HG03025 (cell line): ENCODE results near the gene PRKCD.

Source experiments
- ATAC-seq: cut with Tn5 transposase; IDR thresholded peaks from one replicate; pipeline ENCODE4 v1.9.1; 2021; ENCODE audit warnings: mild to moderate bottlenecking, moderate library complexity; ENCODE audit not compliant: unreplicated experiment, low FRiP score

The PRKCD gene

GRCh38 chr3:53169045-53169831 lies 8.2 kb downstream of the PRKCD start:
- ATAC-seq: no peak

DNA sequence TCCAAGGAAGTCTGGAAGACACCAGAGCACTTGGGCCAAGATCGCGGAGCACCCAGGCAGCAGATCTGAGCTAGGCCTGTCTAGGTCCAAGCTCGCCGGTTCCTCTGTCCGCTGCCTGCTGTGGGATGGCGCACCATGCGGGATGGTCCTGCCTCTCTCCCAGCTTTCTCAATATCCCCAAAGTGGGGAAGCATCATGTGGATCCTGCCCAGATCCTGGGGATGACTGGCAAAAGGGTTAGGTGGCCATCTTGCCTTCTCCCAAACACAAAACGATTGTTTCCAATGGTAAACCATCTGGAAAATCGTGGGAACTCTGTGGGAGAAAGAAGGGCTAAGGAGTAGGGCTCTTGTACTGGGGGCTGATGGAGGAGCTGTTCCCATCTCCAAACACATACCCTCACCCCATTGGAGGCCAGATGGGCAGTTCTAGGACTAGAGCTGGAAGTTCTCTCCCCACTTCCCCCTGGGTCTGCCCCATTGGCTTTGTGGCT lies 8.9 kb downstream of the PRKCD start:
- ATAC-seq: no peak

DNA sequence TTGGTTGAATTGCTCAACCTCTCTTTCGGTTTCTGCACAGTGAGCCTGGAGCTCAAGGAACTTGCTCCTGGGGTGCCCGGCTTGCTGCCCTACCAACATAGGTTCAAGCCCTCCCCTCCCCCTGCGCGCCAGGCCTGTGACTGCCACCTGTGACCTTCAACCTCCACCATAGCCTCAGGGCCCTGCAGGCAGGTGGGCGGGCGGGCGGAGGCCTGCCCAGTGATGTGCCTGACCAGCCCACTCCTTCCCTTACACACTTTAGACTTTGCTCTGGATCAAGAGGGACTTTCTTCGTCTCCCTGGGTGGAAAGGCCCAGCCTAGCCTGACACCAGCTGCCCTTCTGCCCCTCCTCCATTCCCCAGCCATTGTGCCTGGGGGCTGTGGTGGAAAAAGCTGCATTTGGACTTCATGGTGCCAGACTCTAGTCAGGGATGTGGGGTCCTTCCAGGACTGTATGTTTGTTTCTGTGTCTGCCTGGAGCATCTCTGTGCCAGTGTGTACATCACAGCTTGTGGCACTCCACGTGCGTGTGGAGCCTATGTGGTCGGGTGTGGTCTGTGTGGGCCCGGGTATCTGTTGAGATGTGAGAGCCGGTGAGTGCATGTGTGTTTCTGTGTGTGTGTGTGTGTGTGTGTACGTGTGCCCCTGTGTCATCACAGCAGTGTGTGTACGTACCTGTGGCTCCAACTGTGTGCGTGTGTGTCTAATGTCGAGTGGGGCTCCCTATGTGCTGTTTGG lies 9.5 kb downstream of the PRKCD start:
- ATAC-seq: no peak

DNA sequence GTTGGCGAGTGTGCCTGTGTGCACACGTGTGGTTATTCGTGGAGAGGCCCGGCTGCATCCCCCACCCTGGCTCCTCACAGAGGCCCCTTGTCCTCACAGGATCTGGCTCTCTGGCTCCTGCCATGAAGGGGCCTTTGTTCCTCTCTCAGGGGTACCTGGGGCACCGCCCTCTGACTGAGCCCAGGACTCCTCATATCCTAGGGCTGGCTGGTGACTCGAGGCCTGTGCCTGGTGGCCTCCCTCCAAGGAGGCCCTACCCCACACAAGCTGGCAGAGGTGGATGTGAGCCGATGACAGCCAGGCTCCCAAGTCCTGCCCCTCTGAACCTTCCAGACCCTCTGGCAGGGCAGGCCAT lies 10.0 kb downstream of the PRKCD start:
- ATAC-seq: no peak

GRCh38 chr3:53171827-53172505 lies 11.0 kb downstream of the PRKCD start:
- ATAC-seq: no peak

DNA sequence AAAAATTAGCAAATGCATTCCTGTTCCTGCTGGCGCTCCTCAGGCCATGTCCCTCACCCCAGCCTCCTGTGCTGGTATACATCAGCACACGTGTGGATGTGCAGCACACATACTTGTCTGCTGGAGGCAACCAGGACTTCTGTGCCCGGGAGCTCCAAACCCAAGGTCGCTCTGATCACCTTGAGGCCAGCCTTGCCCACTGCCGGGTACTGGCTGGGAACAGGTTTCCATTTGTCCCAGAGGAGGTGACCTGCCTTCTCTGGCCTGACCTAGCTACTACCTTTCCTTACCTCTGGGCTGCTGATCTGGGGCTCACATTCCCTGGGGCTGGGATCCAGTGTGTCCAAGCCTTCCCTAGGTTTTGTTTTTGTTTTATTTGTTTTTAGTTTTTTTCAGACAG lies 12.1 kb downstream of the PRKCD start:
- ATAC-seq: no peak

DNA sequence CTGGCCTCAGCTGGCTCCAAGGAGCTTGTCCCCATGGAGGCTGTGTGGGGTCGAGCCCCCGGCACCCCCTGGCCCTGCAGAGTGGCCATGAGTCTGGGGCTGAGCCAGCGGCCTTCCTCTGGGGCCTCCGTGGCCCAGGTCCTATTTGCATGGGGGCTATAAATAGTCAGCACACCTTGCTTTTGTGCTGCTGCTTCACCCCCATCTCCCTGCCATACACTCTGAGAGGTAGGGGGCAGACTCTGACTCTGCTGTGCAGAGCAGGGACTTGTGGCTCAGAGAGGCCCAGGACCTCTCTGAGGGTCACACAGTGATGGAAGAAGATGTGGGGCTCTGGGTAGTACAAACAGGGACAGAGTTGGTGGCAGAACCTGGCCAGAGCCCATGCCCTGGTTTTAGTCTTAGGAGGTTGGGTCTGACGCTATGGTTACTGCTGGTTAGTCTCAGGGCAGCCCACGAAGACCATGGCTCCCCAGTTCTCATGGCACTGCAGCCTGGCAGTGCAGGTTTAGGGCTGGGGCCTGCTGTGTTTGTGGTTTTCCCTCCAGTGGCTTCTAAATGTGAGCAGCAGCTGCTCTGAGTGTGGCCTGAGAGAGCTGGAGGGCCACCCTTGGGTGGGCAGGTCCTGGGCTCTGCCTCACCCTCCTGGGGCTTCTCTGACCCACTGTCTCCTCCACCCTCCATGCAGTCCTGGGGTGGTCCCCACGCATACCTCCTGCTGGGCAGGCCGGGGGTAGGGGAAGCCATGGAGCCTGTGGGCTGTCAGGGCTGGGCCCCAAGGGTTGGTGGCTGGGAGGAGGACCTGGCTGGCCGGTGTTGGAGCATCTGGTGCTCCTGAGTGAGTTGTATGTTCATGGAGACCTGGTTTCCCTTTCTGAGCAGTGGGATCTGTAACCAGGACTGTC lies 13.6 kb downstream of the PRKCD start:
- peak; percentile 50 for ATAC-seq

DNA sequence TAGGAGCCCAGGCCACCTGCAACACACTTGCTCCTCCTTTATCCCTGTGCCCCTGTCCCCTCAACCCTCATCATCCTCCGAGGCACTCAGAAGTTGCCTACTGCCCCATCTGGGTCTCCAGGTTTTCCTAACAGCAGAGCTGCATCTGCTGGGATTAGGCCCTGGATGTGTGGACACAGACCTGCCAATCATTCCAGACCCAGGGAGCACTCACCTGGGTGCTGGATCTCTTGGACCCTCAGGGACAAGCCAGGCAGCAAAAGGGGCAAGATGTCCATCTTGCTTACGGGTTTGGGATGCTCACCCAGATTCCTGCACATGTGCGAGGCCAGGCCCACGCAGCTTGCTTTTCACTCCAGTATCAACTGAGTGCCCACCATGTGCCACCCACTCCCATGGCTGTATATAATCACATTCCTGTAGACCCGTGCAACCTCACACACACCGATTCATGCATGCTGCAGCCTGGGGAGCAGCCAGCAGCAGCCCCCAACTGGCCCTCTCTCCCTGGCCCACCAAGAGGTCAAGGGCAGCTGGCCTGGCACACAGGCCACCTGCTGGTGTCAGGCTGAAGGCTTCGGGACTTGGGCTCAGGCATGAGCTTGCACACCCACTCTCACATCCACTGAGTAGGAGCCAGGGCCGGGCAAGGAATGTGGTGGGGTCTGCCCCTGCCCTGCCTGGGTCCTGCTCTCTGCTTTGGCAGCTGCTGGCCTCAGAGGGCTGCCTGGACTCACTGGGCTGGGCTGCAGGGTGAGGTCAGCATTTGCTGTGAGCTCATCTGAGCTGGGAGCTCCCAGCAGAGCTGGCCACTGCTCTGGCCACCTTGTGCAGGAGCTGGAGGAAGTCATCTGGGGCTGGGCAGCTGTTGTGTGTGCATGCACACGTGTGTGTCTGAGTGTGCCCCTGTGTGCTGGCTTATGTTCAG lies 14.9 kb downstream of the PRKCD start:
- ATAC-seq: no peak

- no peak for ATAC-seq
Measured at GRCh38 chr3:53178246-53178645, 17.2 kb downstream of the PRKCD start.

GRCh38 chr3:53179580-53179979 lies 18.6 kb downstream of the PRKCD start:
- no peak for ATAC-seq

GRCh38 chr3:53180305-53181023 lies 19.5 kb downstream of the PRKCD start:
- ATAC-seq: peak; percentile 67

- ATAC-seq: no peak
Measured at GRCh38 chr3:53181024-53181371, 20.0 kb downstream of the PRKCD start.

- ATAC-seq: no peak
Measured at GRCh38 chr3:53181528-53181927, 20.5 kb downstream of the PRKCD start.

DNA sequence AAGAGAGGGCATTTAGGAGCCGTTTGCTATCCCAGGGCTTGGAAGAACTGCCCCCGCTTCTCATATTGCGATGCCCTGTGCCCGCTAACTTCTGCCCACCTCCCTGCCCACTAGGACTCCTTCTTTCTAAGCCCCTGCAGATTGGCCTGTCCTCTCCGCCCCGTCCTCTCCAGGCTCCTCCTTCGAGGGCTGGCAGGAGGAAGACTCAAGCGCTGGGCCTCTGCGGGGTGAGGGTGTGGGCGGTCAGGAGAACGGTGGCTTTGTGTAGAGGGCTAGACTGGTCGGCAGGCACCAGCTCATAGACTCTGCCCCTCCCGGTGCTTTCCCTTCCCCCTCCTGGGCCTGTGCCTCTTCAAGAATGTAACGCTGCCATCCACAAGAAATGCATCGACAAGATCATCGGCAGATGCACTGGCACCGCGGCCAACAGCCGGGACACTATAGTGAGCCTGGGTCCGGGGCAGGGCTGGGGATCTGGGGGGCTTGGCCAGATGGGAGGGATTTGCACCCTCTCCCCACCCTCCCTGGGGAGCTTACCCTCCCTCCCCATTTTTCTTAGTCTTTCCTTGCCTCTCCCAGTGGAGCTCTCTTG lies 21.9 kb downstream of the PRKCD start:
- no peak for ATAC-seq

- ATAC-seq: no peak
Measured at GRCh38 chr3:53183514-53183913, 22.5 kb downstream of the PRKCD start.

GRCh38 chr3:53184701-53185100 lies 23.7 kb downstream of the PRKCD start:
- no peak for ATAC-seq

- ATAC-seq: no peak
Measured at GRCh38 chr3:53185761-53186465, 24.9 kb downstream of the PRKCD start.

DNA sequence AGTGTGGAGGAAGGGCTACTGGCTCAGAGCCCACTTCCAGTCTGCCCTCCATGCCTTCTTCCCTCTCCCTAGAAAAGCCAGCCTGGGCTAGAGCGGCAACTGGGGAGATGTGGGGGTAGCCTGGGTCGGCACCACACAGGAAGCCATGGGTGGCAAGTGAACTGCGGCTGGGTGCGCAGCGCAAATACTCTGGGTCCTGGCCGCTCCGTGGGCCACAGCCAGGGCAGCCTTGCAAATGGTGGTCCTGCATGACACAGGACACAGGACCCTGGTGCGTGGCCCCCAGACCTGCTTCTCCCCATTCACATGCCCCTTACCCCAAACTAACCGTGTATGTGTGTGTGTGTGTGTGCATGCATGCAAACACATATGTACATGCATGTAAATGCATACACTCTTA lies 25.7 kb downstream of the PRKCD start:
- no peak for ATAC-seq
